H1 (cell line): ENCODE data around the gene LRRC14B. TPM values are rescaled to one million over a fixed set of nuclear protein-coding genes. Genes with fewer than 3 reads are reported as not detected.
"Not testable (repeated sequence)": the region's sequence is repeated elsewhere in the genome, so short reads cannot be mapped to it uniquely, and the experiment has no call there.

Experiments
- CTCF ChIA-PET: fragments of 300-600 bp; sonication (Branson Sonifier 250); formaldehyde crosslinking; loops from one replicate; lab custom pipeline; 2021; ENCODE audit not compliant: partially characterized antibody; lab: Charles Lee
- POLR2A ChIA-PET: fragments of 300-600 bp; sonication (Branson Sonifier 250); formaldehyde crosslinking; loops from one replicate; lab custom pipeline; 2021; ENCODE audit warnings: inconsistent platforms; ENCODE audit not compliant: partially characterized antibody; lab: Charles Lee
- DNase-seq, 2 experiments: peaks; one replicate each; pipeline versions ENCODE4 v3.0.0 to v3.0.0-alpha.2; 2010 to 2022; ENCODE audit warnings: low spot score in 2 of 2, low read depth in 1 of 2, mixed read lengths in 1 of 2
- FAIRE-seq: peaks from 2 replicates; lab custom pipeline; 2011; peaks lifted over from hg19 to GRCh38; lab: Jason Lieb, UNC
- H2AFZ ChIP-seq: 2 replicates; pipeline ENCODE4 v1.8.1; 2012; ENCODE audit warnings: low read length, inconsistent platforms
- H2AK5ac ChIP-seq: 2 replicates; pipeline ENCODE4 v1.6.1; 2013; ENCODE audit warnings: low read depth, low read length
- H2BK120ac ChIP-seq: replicated peaks from 2 replicates; pipeline ENCODE3; 2013; ENCODE audit warnings: low read depth, low read length, inconsistent platforms
- H2BK12ac ChIP-seq: 2 replicates; pipeline ENCODE4 v1.6.1; 2013; ENCODE audit warnings: low read depth, low read length
- H2BK15ac ChIP-seq: 2 replicates; pipeline ENCODE4 v1.6.1; 2013; ENCODE audit warnings: low read length
- H2BK20ac ChIP-seq: 2 replicates; pipeline ENCODE4 v1.6.1; 2013; ENCODE audit warnings: low read length
- H2BK5ac ChIP-seq: 2 replicates; pipeline ENCODE4 v1.6.1; 2013; ENCODE audit warnings: low read depth, low read length
- H3K14ac ChIP-seq: 2 replicates; pipeline ENCODE4 v1.6.1; 2013; ENCODE audit warnings: inconsistent platforms; ENCODE audit not compliant: insufficient read length
- H3K18ac ChIP-seq: 2 replicates; pipeline ENCODE4 v1.6.1; 2013; ENCODE audit warnings: low read length; ENCODE audit errors: extremely low read depth
- H3K23ac ChIP-seq: 2 replicates; pipeline ENCODE4 v1.6.1; 2013; ENCODE audit warnings: inconsistent platforms; ENCODE audit not compliant: insufficient read length
- H3K23me2 ChIP-seq: 2 replicates; pipeline ENCODE4 v1.6.1; 2013; ENCODE audit warnings: low read depth, low read length
- H3K27ac ChIP-seq: 2 replicates; pipeline ENCODE4 v1.6.1; 2011; ENCODE audit warnings: low read depth, low read length, inconsistent platforms
- H3K27me3 ChIP-seq, 4 experiments: replicated peaks in 1 of 4; 1 replicate in 1 of 4; 2 replicates in 3 of 4; pipeline versions ENCODE4 v1.6.1 to v1.8.1; 2011 to 2013; ENCODE audit warnings: low read length in 3 of 4, mild to moderate bottlenecking in 3 of 4, inconsistent platforms in 2 of 4, mixed read lengths in 2 of 4, moderate library complexity in 1 of 4; ENCODE audit not compliant: control insufficient read depth in 3 of 4, insufficient read depth in 3 of 4; ENCODE audit errors: extremely low read depth in 1 of 4
- H3K36me3 ChIP-seq, 4 experiments: 2 replicates each; pipeline versions ENCODE4 v1.6.1 to v1.8.1; 2011 to 2013; ENCODE audit warnings: mild to moderate bottlenecking in 4 of 4, low read length in 3 of 4, moderate library complexity in 2 of 4, control low read depth in 1 of 4, inconsistent platforms in 1 of 4; ENCODE audit not compliant: insufficient read depth in 4 of 4, control insufficient read depth in 2 of 4
- H3K4ac ChIP-seq: replicated peaks from 2 replicates; pipeline ENCODE3; 2013; ENCODE audit warnings: low read length, low read depth, mixed read lengths, inconsistent platforms; ENCODE audit not compliant: insufficient read length
- H3K4me1 ChIP-seq, 4 experiments: replicated peaks in 1 of 4; 1 replicate in 1 of 4; 2 replicates in 3 of 4; pipeline versions ENCODE4 v1.6.1 to v1.8.1; 2011 to 2013; ENCODE audit warnings: low read length in 3 of 4, inconsistent platforms in 2 of 4, mixed read lengths in 1 of 4; ENCODE audit not compliant: insufficient read depth in 4 of 4, control insufficient read depth in 3 of 4
- H3K4me2 ChIP-seq, 2 experiments: 2 replicates each; pipeline versions ENCODE4 v1.6.1 to v1.8.1; 2011 to 2013; ENCODE audit warnings: low read depth in 2 of 2, low read length in 2 of 2, control low read depth in 1 of 2, inconsistent platforms in 1 of 2, mild to moderate bottlenecking in 1 of 2; ENCODE audit not compliant: insufficient read depth in 1 of 2
- H3K4me3 ChIP-seq, 4 experiments: fragments of 200-600, 300-600 bp in 1 of 4; sonication (generic), shearing (Covaris generic), sonication (Bioruptor Twin) in 1 of 4; 2 replicates each; pipeline versions ENCODE4 v1.5.1 to v1.8.1; 2011 to 2016; ENCODE audit warnings: low read length in 4 of 4, low read depth in 3 of 4, control low read depth in 2 of 4, inconsistent platforms in 2 of 4, mild to moderate bottlenecking in 2 of 4, mixed read lengths in 1 of 4, moderate library complexity in 1 of 4; ENCODE audit not compliant: insufficient read depth in 2 of 4; ENCODE audit errors: extremely low read depth in 1 of 4
- H3K56ac ChIP-seq: replicated peaks from 2 replicates; pipeline ENCODE3; 2013; ENCODE audit warnings: low read depth, mild to moderate bottlenecking, mixed read lengths, low read length, inconsistent platforms; ENCODE audit not compliant: insufficient read length
- H3K79me1 ChIP-seq: 2 replicates; pipeline ENCODE4 v1.6.1; 2013; ENCODE audit warnings: low read depth, low read length, control low read depth
- H3K79me2 ChIP-seq, 2 experiments: 2 replicates each; pipeline versions ENCODE4 v1.6.1 to v1.8.1; 2012 to 2013; ENCODE audit warnings: low read length in 2 of 2, mild to moderate bottlenecking in 2 of 2, inconsistent platforms in 1 of 2; ENCODE audit not compliant: insufficient read depth in 2 of 2, control insufficient read depth in 1 of 2
- H3K9ac ChIP-seq, 4 experiments: replicated peaks in 1 of 4; 1 replicate in 1 of 4; 2 replicates in 3 of 4; pipeline versions ENCODE4 v1.6.1 to v1.8.1; 2011 to 2013; ENCODE audit warnings: low read depth in 3 of 4, low read length in 3 of 4, control low read depth in 2 of 4, mild to moderate bottlenecking in 2 of 4, moderate library complexity in 2 of 4, inconsistent platforms in 1 of 4; ENCODE audit errors: extremely low read depth in 1 of 4
- H3K9me3 ChIP-seq, 2 experiments: 2 replicates each; pipeline versions ENCODE4 v1.6.1 to v1.8.1; 2012 to 2013; ENCODE audit warnings: mild to moderate bottlenecking in 2 of 2, moderate library complexity in 2 of 2, control low read depth in 1 of 2, inconsistent platforms in 1 of 2, low read depth in 1 of 2, low read length in 1 of 2, mixed read lengths in 1 of 2; ENCODE audit not compliant: insufficient read depth in 2 of 2
- H4K20me1 ChIP-seq, 2 experiments: replicated peaks in 1 of 2; 2 replicates each; pipeline versions ENCODE3 to v1.8.1; 2011 to 2013; ENCODE audit warnings: inconsistent platforms in 2 of 2, low read length in 2 of 2, mild to moderate bottlenecking in 1 of 2; ENCODE audit not compliant: insufficient read depth in 2 of 2, control insufficient read depth in 1 of 2
- H4K5ac ChIP-seq: 2 replicates; pipeline ENCODE4 v1.6.1; 2013; ENCODE audit warnings: low read length, low read depth, mixed read lengths, inconsistent platforms; ENCODE audit not compliant: insufficient read length
- H4K8ac ChIP-seq: 2 replicates; pipeline ENCODE4 v1.8.0; 2013; ENCODE audit warnings: mild to moderate bottlenecking, moderate library complexity, low read length, inconsistent platforms; ENCODE audit not compliant: insufficient read depth; ENCODE audit errors: extremely low read depth
- H4K91ac ChIP-seq: replicated peaks from 2 replicates; pipeline ENCODE3; 2013; ENCODE audit warnings: low read length, mixed read lengths, inconsistent platforms; ENCODE audit not compliant: insufficient read length
- WGBS, 2 experiments: shearing (Covaris generic) in 1 of 2; methylation state at CpG; one replicate each; pipeline versions ENCODE4 v1.1.6 to v1.1.7; 2013 to 2015; ENCODE audit warnings: low lambda C conversion rate in 2 of 2, mixed read lengths in 2 of 2, inconsistent platforms in 1 of 2, low coverage in 1 of 2, missing lambda C conversion rate in 1 of 2; ENCODE audit not compliant: insufficient replicate concordance in 2 of 2, insufficient coverage in 1 of 2, insufficient read length in 1 of 2; ENCODE audit errors: extremely low coverage in 1 of 2, missing lambda C conversion rate in 1 of 2; 5-methylcytosine and 5-hydroxymethylcytosine counted together
- polyA plus RNA-seq, 7 experiments: library from polyadenylated mRNA; depleted of rRNA in 3 of 7; stranded (reverse) in 5 of 7; unstranded in 2 of 7; fragments of >200 nt in 5 of 7; fragments of 200-250 nt in 2 of 7; gene quantifications; 1 replicate in 5 of 7; 2 replicates in 1 of 7; 4 replicates in 1 of 7; pipeline versions ENCODE4 v1.2.1 to v1.2.3, GENCODE V29; 2011 to 2013; ENCODE audit warnings: missing spikeins in 2 of 7, mixed read lengths in 2 of 7
- total RNA-seq: library from RNA; stranded (reverse); fragmentation: NEBNext Ultra II Directional; extraction: Animal tissue kit (Norgen Biotek cat#: 25700); gene quantifications from 2 replicates; pipeline ENCODE4 v1.2.1, GENCODE V29; 2021

Gene LRRC14B
- total and polyA plus RNA-seq, 2 of the 8 experiments (the other 6 are each of a cell fraction or from before 2014, with no cell fraction given) = not detected

DNA sequence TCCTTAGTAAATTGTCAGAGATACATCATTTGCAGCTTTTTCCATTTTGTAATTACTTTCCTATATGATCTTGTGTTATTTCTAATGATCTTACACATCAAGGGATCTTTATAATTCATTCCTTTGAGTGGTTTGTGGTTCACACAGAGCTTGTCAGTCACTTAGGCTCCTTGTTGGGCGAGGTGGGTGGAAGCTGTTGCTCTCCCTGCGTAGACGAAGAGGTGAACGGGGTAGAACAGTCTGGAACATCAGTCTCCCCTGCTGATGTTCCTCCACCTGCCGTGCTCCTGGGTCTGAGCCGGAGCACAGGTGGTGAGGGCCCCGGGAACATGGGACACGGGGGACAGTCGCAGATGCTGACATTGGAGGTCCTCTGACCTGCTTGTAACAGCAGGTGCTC is 44.2 kb downstream of the LRRC14B start:
- H3K4me1 ChIP-seq, H3K9ac ChIP-seq, H3K23me2 ChIP-seq, H3K27me3 ChIP-seq, POLR2A ChIA-PET, H3K23ac ChIP-seq, FAIRE-seq, H3K4me3 ChIP-seq, H2BK120ac ChIP-seq, H3K9me3 ChIP-seq, H3K56ac ChIP-seq, CTCF ChIA-PET, H3K79me2 ChIP-seq, H4K91ac ChIP-seq, H2AK5ac ChIP-seq, DNase-seq, H2AFZ ChIP-seq, H4K5ac ChIP-seq, H3K4me2 ChIP-seq, H2BK12ac ChIP-seq, H2BK5ac ChIP-seq, H3K4ac ChIP-seq, H3K27ac ChIP-seq, H2BK20ac ChIP-seq, H4K20me1 ChIP-seq, H3K79me1 ChIP-seq, H4K8ac ChIP-seq, H2BK15ac ChIP-seq, H3K18ac ChIP-seq, H3K14ac ChIP-seq: not testable (repeated sequence)
- WGBS, 2 experiments = 95% methylated on average over 6 of the region's 9 CpGs; no CpG with 5 or more reads in 1 of the 2 experiments
- H3K36me3 ChIP-seq = peaks cover 4 to 51% (median 28%) of the 10 kb centered on the region in 4 experiments; a peak in 7 of 8 replicates

GRCh38 chr5:237931-238330 is 46.6 kb downstream of the LRRC14B start:
- H3K18ac ChIP-seq, DNase-seq, POLR2A ChIA-PET, H4K91ac ChIP-seq, H3K79me2 ChIP-seq, H3K14ac ChIP-seq, H2AK5ac ChIP-seq, H3K4me1 ChIP-seq, H3K79me1 ChIP-seq, H2BK20ac ChIP-seq, H2BK5ac ChIP-seq, CTCF ChIA-PET, H3K56ac ChIP-seq, FAIRE-seq, H3K4ac ChIP-seq, H3K4me2 ChIP-seq, H4K5ac ChIP-seq, H2BK15ac ChIP-seq, H3K4me3 ChIP-seq, H2BK12ac ChIP-seq, H3K23ac ChIP-seq, H4K20me1 ChIP-seq, H4K8ac ChIP-seq, H3K27ac ChIP-seq, H2AFZ ChIP-seq, H2BK120ac ChIP-seq, H3K27me3 ChIP-seq, H3K23me2 ChIP-seq, H3K9ac ChIP-seq: not testable (repeated sequence)
- 98% methylated on average over 8 of the region's 8 CpGs; no CpG with 5 or more reads in 1 of the 2 experiments for WGBS, 2 experiments
- Histone ChIP-seq H3K9me3 (peaks cover 5 to 18% of the 10 kb centered on the region in 2 experiments; a peak in 3 of 4 replicates), H3K36me3 (peaks cover 8 to 66% (median 43%) of the 10 kb centered on the region in 4 experiments; a peak in 7 of 8 replicates)
